Rectal smooth muscle tissue (tissue), 1 donor: ENCODE data around the gene MTHFS.
"Not testable (repeated sequence)": the region's sequence is repeated elsewhere in the genome, so short reads cannot be mapped to it uniquely, and the experiment has no call there.

ENCODE experiments used
- H3K27ac ChIP-seq: one replicate; pipeline ENCODE4 v1.7.0; 2013; ENCODE audit warnings: low read depth, low read length, inconsistent platforms
- H3K27me3 ChIP-seq: one replicate; pipeline ENCODE4 v1.7.0; 2013; ENCODE audit warnings: low read length; ENCODE audit not compliant: control insufficient read depth, insufficient read depth
- H3K36me3 ChIP-seq: one replicate; pipeline ENCODE4 v1.7.0; 2013; ENCODE audit warnings: low read length; ENCODE audit not compliant: control insufficient read depth, insufficient read depth
- H3K4me1 ChIP-seq: one replicate; pipeline ENCODE4 v1.7.0; 2013; ENCODE audit warnings: low read length; ENCODE audit not compliant: control insufficient read depth, insufficient read depth
- H3K4me3 ChIP-seq: one replicate; pipeline ENCODE4 v1.7.0; 2013; ENCODE audit warnings: low read length
- H3K9ac ChIP-seq: one replicate; pipeline ENCODE4 v1.7.0; 2013; ENCODE audit warnings: low read length

Gene MTHFS

GRCh38 chr15:79896634-79897379 lies at the start of gene MTHFS:
Gene MTHFS, minus strand, starts transcription at chr15:79897014. Its CDS starts 26 bp downstream, at chr15:79896988.
- peak within 1 kb of the TSS; percentile 92 for H3K4me3 ChIP-seq
- H3K27ac ChIP-seq = peak within 1 kb of the TSS; percentile 91
- no peaks in the 10 kb centered on the region for H3K27me3 ChIP-seq
- peak within 1 kb of the TSS; percentile 91 for H3K9ac ChIP-seq
- H3K36me3 ChIP-seq = no peaks in the 10 kb centered on the region
- H3K4me1 ChIP-seq = peaks cover 3% of the 10 kb centered on the region

- H3K9ac ChIP-seq = no peak overlapping the region
- no peaks in the 10 kb centered on the region for H3K4me1 ChIP-seq
- H3K36me3 ChIP-seq = no peaks in the 10 kb centered on the region
- H3K4me3 ChIP-seq = no peak overlapping the region
- no peak overlapping the region for H3K27ac ChIP-seq
- no peaks in the 10 kb centered on the region for H3K27me3 ChIP-seq
Measured at GRCh38 chr15:79944622-79945021, 47.8 kb upstream of the MTHFS start.

DNA sequence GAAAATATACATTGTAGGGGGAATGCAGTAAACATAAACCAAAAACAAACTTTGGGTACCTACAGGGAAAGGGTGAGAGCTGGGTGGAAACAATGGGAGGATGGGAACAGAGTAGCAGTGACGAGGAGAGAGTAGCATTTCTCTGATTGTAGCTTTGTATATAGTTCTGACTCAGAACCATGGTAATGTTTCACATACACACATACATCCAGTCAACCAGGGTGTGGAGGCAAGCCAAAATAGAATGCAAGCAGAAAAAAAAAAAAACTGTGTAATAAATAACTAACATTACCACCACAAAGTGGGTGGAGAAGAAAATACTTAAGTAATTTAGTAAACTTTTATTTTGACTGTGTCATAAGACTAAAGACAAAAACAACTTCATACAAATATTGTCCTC lies 47.0 kb upstream of the MTHFS start:
- Histone ChIP-seq H3K36me3 (no peaks in the 10 kb centered on the region), H3K9ac (no peak overlapping the region), H3K27ac (no peak overlapping the region), H3K27me3 (no peaks in the 10 kb centered on the region), H3K4me3 (no peak overlapping the region), H3K4me1 (no peaks in the 10 kb centered on the region)

GRCh38 chr15:79942741-79943481 lies 46.1 kb upstream of the MTHFS start:
- H3K4me1 ChIP-seq = no peaks in the 10 kb centered on the region
- no peaks in the 10 kb centered on the region for H3K36me3 ChIP-seq
- H3K27me3 ChIP-seq = no peaks in the 10 kb centered on the region
- H3K9ac ChIP-seq = no peak overlapping the region
- no peak overlapping the region for H3K27ac ChIP-seq
- no peak overlapping the region for H3K4me3 ChIP-seq

DNA sequence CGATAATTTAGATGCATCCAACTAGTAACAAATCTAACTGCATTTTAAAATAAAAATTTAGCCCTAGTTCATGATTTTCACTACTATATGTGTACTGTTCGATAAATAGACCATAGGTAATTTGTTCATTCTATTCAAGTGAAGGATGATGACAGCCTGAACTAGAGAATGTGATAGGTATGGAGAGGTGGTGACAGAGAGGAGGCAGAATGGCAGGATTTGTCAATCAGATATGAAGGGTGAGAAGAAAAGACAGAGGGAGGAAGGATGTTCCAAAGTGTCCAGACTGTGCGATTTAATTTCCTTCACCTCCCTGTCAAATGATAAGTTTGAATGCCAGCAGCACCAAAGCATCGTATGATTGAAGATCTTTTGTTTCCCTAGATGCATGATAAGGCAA lies 42.6 kb upstream of the MTHFS start:
- Histone ChIP-seq H3K9ac (no peak overlapping the region), H3K4me1 (no peaks in the 10 kb centered on the region), H3K36me3 (no peaks in the 10 kb centered on the region)

DNA sequence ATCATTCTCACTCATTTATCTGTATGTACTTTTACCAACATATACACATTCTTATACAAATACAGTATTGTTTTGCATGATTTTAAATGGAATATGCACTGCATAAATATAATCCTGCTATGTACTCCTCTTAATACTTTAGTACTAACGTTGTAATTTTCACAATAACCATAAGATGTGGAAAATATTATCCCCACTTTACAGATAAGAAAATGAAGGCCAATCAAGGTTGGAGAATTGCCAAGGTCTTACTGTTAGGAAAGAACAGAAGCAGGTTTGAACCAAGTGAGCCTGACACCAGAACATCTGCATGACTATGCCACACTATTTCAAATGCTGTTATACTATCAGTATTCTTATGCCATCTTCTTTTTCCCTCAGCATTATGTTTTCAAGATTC lies 41.3 kb upstream of the MTHFS start:
- no peaks in the 10 kb centered on the region for H3K4me1 ChIP-seq
- no peaks in the 10 kb centered on the region for H3K27me3 ChIP-seq
- H3K4me3 ChIP-seq = no peak overlapping the region
- no peaks in the 10 kb centered on the region for H3K36me3 ChIP-seq
- no peak overlapping the region for H3K9ac ChIP-seq
- no peak overlapping the region for H3K27ac ChIP-seq

More for the DNA sequence above, 42.6 kb upstream of the MTHFS start:
- H3K27me3 ChIP-seq = no peaks in the 10 kb centered on the region
- no peak overlapping the region for H3K4me3 ChIP-seq
- no peak overlapping the region for H3K27ac ChIP-seq

GRCh38 chr15:79935556-79936201 lies 38.9 kb upstream of the MTHFS start:
- not testable (repeated sequence) for H3K27me3 ChIP-seq, H3K9ac ChIP-seq, H3K4me3 ChIP-seq, H3K4me1 ChIP-seq, H3K36me3 ChIP-seq, H3K27ac ChIP-seq

- Histone ChIP-seq H3K4me3 (no peak overlapping the region), H3K36me3 (no peaks in the 10 kb centered on the region), H3K4me1 (no peaks in the 10 kb centered on the region), H3K9ac (no peak overlapping the region), H3K27me3 (no peaks in the 10 kb centered on the region), H3K27ac (no peak overlapping the region)
Measured at GRCh38 chr15:79933231-79933630, 36.4 kb upstream of the MTHFS start.

DNA sequence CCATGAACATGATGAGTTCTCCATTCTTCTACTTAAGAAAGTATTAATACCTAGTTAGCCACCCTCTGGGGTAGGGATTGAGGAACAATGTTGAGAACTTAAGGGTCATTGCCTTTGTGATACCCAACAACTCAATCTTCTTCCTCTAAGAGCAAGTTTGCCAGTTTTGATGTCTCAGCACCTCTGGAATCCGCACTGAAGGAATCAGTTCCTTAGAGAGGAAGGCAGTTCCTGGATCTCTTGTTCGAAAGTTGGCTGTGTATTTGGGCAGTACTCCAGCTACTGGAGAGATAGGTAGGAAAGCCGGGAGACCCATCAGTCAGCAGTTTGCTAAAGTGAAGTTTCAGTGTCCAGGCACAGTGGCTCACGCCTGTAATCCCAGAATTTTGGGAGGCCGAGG lies 35.6 kb upstream of the MTHFS start:
- H3K9ac ChIP-seq = no peak overlapping the region

GRCh38 chr15:79930516-79930915 lies 33.7 kb upstream of the MTHFS start:
- H3K36me3 ChIP-seq = no peaks in the 10 kb centered on the region
- H3K27me3 ChIP-seq = no peaks in the 10 kb centered on the region
- H3K27ac ChIP-seq = no peak overlapping the region
- H3K4me1 ChIP-seq = no peaks in the 10 kb centered on the region
- H3K9ac ChIP-seq = no peak overlapping the region
- H3K4me3 ChIP-seq = no peak overlapping the region

More for the DNA sequence above, 35.6 kb upstream of the MTHFS start:
- Histone ChIP-seq H3K27me3 (no peaks in the 10 kb centered on the region), H3K4me1 (no peaks in the 10 kb centered on the region), H3K4me3 (no peak overlapping the region), H3K27ac (no peak overlapping the region), H3K36me3 (no peaks in the 10 kb centered on the region)

GRCh38 chr15:79929412-79929811 lies 32.6 kb upstream of the MTHFS start:
- Histone ChIP-seq H3K9ac (no peak overlapping the region), H3K27ac (no peak overlapping the region), H3K27me3 (no peaks in the 10 kb centered on the region), H3K36me3 (no peaks in the 10 kb centered on the region), H3K4me1 (no peaks in the 10 kb centered on the region), H3K4me3 (no peak overlapping the region)

GRCh38 chr15:79926116-79926515 lies 29.3 kb upstream of the MTHFS start:
- H3K9ac ChIP-seq, H3K4me3 ChIP-seq, H3K27ac ChIP-seq, H3K36me3 ChIP-seq, H3K27me3 ChIP-seq, H3K4me1 ChIP-seq: not testable (repeated sequence)
